H1 (cell line): ENCODE measurements around the gene PAXIP1.

ENCODE experiments used
- CBX8 ChIP-seq: fragments of 300-800, 300-1000 bp; sonication (generic); IDR thresholded peaks from 2 replicates; pipeline ENCODE4 v1.7.1; 2016; ENCODE audit warnings: low read depth, low read length, borderline replicate concordance
- CTCF ChIP-seq, 3 experiments: IDR thresholded peaks; 1 replicate in 2 of 3; 2 replicates in 1 of 3; pipeline versions ENCODE4 v1.5.1 to v1.6.1; 2011; ENCODE audit warnings: low read length in 3 of 3, mild to moderate bottlenecking in 3 of 3, inconsistent platforms in 2 of 3, low read depth in 1 of 3, moderate library complexity in 1 of 3; ENCODE audit not compliant: insufficient read depth in 1 of 3; ENCODE audit errors: control extremely low read depth in 1 of 3
- EP300 ChIP-seq, 2 experiments: IDR thresholded peaks; 1 replicate in 1 of 2; 2 replicates in 1 of 2; pipeline ENCODE4 v1.6.1; 2011 to 2012; ENCODE audit warnings: low read depth in 2 of 2, low read length in 2 of 2, mild to moderate bottlenecking in 2 of 2, borderline replicate concordance in 1 of 2, inconsistent platforms in 1 of 2, moderate library complexity in 1 of 2
- EZH2 ChIP-seq: fragments of 200-600 bp; sonication (generic); IDR thresholded peaks from 2 replicates; pipeline ENCODE4 v1.7.1; 2012; ENCODE audit warnings: low read depth, mild to moderate bottlenecking, moderate library complexity, low read length, inconsistent platforms; ENCODE audit not compliant: severe bottlenecking
- GABPA ChIP-seq: IDR thresholded peaks from 2 replicates; pipeline ENCODE4 v1.6.1; 2011; ENCODE audit warnings: mild to moderate bottlenecking, low read length, moderate library complexity, borderline replicate concordance; ENCODE audit not compliant: insufficient read depth
- GTF2F1 ChIP-seq: IDR thresholded peaks from 2 replicates; pipeline ENCODE4 v1.6.1; 2012; ENCODE audit warnings: low read depth, low read length, improper control_type of control experiment, borderline replicate concordance
- JUND ChIP-seq: IDR thresholded peaks from 2 replicates; pipeline ENCODE4 v1.6.1; 2011; ENCODE audit warnings: mild to moderate bottlenecking, improper control_type of control experiment, low read length
- MAFK ChIP-seq: IDR thresholded peaks from 2 replicates; pipeline ENCODE4 v1.6.1; 2012; ENCODE audit warnings: low read depth, mild to moderate bottlenecking, improper control_type of control experiment, low read length
- POLR2A ChIP-seq, 2 experiments: IDR thresholded peaks; 1 replicate in 1 of 2; 2 replicates in 1 of 2; pipeline ENCODE4 v1.6.1; 2011; ENCODE audit warnings: low read depth in 2 of 2, low read length in 2 of 2, mild to moderate bottlenecking in 2 of 2; ENCODE audit errors: control extremely low read depth in 1 of 2
- POLR2AphosphoS5 ChIP-seq: IDR thresholded peaks from 2 replicates; pipeline ENCODE4 v1.6.1; 2011; ENCODE audit warnings: low read depth, low read length
- TEAD4 ChIP-seq: IDR thresholded peaks from 2 replicates; pipeline ENCODE4 v1.6.1; 2012; ENCODE audit warnings: low read depth, low read length, inconsistent platforms, mixed read lengths
- USF2 ChIP-seq: IDR thresholded peaks from 2 replicates; pipeline ENCODE4 v1.6.1; 2011; ENCODE audit warnings: low read length, improper control_type of control experiment
- TF ChIP-seq, protein P1 (sequence below): IDR thresholded peaks from 2 replicates; pipeline ENCODE4 v1.6.1; 2012; ENCODE audit warnings: low read length, inconsistent platforms
- TF ChIP-seq, protein P2 (sequence below): IDR thresholded peaks from 2 replicates; pipeline ENCODE4 v1.6.1; 2012; ENCODE audit warnings: inconsistent platforms

DNA sequence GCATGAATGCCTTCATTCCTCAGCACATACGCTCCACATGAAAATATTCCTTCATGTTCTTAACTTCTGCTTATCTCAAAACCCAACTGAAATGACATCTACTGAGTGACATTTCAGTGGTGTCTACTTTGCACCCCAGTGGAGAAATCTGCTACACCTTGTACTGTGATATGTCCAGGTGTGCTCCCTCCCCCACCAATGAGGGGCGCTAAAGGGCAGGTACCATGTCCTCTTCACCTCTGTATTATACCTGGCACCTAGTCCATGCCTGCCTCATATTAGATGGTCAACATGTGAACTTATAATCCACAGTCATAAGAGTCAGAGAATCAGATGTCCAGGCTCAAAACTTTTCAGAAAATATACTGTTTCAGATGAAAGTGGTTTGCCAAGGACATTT, 2.1 kb downstream of the PAXIP1 start:
- TF ChIP-seq POLR2A (IDR thresholded peaks at IDR 0.05; ENCODE audit: control extremely low read depth in 1 of 2, low read depth in 2 of 2, low read length in 2 of 2) (no peak), CBX8 (no peak), GABPA (no peak), CTCF (IDR thresholded peaks at IDR 0.05; ENCODE audit: control extremely low read depth in 1 of 3, insufficient read depth in 1 of 3, low read depth in 1 of 3, low read length in 3 of 3) (peak; percentile 48 to 73 (median 67)), GTF2F1 (no peak), POLR2AphosphoS5 (no peak), MAFK (no peak), JUND (no peak), EZH2 (no peak), TEAD4 (no peak), USF2 (no peak), EP300 (IDR thresholded peaks at IDR 0.05; ENCODE audit: borderline replicate concordance in 1 of 2, low read depth in 2 of 2, low read length in 2 of 2) (no peak)
- TF ChIP-seq, protein P1, sequence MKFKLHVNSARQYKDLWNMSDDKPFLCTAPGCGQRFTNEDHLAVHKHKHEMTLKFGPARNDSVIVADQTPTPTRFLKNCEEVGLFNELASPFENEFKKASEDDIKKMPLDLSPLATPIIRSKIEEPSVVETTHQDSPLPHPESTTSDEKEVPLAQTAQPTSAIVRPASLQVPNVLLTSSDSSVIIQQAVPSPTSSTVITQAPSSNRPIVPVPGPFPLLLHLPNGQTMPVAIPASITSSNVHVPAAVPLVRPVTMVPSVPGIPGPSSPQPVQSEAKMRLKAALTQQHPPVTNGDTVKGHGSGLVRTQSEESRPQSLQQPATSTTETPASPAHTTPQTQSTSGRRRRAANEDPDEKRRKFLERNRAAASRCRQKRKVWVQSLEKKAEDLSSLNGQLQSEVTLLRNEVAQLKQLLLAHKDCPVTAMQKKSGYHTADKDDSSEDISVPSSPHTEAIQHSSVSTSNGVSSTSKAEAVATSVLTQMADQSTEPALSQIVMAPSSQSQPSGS, result no peak
- TF ChIP-seq, protein P2, sequence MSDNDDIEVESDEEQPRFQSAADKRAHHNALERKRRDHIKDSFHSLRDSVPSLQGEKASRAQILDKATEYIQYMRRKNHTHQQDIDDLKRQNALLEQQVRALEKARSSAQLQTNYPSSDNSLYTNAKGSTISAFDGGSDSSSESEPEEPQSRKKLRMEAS, result no peak
